ENCODE results near the gene LDLRAD3.

The LDLRAD3 gene

GRCh38 chr11:36015799-36016198 lies 71.9 kb downstream of the LDLRAD3 start:
- DNase-seq (ENCODE audit: low read depth in 2 of 3, low spot score in 1 of 3): no peak

DNA sequence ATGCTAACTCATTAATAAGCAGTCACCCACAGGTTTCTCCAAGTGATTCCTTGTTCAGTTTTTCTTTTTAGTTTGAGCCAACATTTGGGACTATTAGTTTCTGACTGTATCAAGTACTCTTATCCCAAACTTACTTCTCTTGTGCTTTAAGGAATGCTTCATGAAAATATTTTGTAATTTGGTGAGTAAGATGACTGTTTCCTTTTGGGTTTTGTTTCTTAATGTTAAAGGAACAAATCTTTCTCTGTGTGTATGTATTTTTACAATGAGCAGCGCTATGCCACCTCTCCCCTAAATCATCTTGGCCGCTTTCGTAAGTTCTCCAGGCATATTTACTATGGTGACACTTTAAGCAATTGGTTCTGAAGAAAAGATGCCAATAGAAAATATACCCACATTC lies 72.4 kb downstream of the LDLRAD3 start:
- DNase-seq (ENCODE audit: low read depth in 2 of 3, low spot score in 1 of 3): no peak

DNA sequence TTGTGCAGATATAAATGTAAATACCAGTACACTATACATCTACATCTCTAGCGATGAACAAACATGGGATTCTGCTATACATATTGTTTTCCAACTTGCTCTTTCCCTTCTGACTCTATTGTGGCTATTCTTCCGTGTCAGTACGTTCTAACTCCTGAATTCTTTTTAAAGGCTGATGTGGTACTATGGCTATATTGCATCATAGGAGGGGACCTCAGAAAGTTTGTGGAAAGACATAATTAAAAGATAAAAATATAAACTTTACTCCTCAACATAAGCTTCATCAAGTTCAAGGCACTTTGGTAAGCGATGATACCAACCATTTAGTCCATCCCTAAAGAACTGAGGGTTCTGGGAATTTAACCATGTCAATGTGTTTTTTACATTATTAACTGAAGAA lies 72.8 kb downstream of the LDLRAD3 start:
- DNase-seq (ENCODE audit: low read depth in 2 of 3, low spot score in 1 of 3): no peak

DNA sequence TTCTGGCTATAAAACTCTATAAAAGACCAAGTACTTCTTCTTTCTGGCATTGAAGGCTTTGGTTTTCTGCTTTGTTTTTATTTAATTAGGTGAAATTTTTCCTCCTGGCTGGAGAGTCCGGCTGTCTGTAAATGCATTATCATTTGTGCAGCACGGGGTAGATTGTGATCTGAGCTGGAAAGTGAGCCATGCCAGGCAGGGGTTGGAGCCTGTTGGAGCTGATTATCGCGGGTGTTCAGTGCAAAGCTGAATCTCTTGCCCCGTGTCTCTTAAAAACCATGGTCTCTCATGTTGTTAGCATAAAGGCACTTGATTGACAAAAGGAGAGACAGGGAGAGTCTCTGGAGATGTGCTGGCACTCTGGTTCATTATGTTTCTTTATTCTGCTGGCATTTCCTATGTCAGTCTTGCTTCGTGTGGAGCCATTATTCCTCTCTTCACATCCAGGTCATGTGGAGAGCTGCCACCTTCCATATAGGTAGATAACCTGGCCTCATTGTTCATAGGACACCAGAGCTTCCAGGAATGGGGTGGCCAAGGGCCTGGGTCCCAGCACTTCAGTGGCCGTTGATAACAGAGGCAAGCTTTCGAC lies 75.2 kb downstream of the LDLRAD3 start:
- DNase-seq (ENCODE audit: low read depth in 2 of 3, low spot score in 1 of 3): no peak

DNA sequence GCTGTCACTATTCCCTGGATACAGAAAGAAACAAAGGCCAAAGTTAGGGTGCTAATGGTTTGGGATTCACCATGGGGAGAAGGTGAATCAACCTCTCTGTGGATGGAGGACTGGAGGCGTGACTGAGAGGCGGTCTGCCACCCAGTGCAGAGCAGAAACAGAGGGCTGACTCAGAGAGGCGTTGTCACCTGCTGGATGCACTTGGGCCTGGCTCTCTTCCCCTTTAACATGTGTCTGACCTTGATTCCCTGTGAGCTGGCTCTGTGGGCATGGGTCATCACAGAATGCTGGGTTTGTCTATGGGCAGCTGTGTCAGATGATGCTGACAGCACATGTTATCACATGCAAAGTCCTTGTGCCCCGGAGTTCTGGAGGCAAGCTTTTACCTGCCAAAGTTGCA lies 75.9 kb downstream of the LDLRAD3 start:
- DNase-seq (ENCODE audit: low read depth in 2 of 3, low spot score in 1 of 3): no peak

DNA sequence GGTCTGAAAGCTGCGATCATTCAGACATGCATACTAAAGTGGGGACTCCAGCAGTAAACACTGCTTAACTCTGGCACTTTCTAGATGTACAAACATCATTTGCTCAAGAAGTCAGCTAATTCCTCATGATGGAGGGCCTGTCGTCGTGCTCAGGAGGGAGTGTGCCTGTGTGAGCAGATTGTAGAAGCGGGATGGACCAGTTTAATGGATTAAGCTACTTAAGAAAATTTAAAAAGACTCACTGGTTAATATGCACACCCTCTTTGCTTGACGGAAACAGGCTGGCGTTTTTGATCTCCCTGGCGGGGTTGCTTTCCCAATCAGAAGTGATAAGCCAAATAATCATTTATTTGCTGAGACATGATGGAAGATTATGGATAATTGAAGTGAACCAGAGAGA lies 79.0 kb downstream of the LDLRAD3 start:
- no peak for DNase-seq (ENCODE audit: low read depth in 2 of 3, low spot score in 1 of 3)

DNA sequence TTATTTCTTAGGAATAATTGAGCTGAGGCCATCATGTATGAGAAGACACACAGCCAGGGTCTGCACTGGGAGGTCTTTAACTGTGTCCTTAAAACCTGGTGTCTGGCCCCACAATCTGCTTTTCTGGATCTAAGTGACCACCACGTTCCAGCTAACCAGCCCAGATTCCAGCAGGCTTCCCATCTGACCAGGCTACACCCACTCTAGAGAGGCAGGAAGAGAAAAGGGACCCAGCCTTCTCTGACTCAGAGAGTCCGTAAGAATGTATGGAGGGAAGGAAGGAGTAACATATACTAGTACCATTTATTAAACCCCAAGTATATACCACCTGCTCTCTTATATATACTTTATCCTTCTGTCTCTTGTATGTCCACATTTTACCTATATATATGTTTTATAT lies 80.1 kb downstream of the LDLRAD3 start:
- no peak for DNase-seq (ENCODE audit: low read depth in 2 of 3, low spot score in 1 of 3)

GRCh38 chr11:36024716-36025115 lies 80.9 kb downstream of the LDLRAD3 start:
- no peak for DNase-seq (ENCODE audit: low read depth in 2 of 3, low spot score in 1 of 3)

GRCh38 chr11:36026315-36026968 lies 82.6 kb downstream of the LDLRAD3 start:
- no peak for DNase-seq (ENCODE audit: low read depth in 2 of 3, low spot score in 1 of 3)

- no peak for DNase-seq (ENCODE audit: low read depth in 2 of 3, low spot score in 1 of 3)
Measured at GRCh38 chr11:36027731-36028130, 83.9 kb downstream of the LDLRAD3 start.

- DNase-seq (ENCODE audit: low read depth in 2 of 3, low spot score in 1 of 3): no peak
Measured at GRCh38 chr11:36029616-36030015, 85.8 kb downstream of the LDLRAD3 start.

DNA sequence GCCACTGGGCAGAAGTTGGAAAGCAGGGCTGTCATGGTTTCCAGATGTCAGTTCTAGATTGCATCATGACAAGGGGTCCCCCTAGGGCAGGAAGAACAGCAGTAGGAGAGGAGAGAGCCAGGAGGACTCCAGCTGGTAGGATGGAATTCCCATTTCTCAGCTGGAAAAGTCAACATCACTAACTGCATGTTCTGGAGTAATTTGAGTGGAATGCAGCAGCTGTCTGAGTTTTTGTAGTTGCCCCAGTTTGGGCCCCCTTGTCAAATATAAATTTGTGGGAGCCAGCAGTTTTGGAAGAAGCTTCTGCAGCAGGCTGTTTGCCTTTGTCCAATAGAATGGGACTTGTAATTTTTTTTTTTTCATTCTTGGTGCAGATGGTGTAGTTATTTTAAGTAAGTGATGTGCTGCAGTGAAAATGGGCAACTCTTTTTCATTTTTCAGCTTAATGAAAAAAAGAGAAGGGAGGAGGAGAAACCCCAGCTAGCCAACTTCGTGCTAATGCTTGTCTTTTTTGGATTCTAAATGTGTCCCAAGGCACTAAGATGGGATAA lies 86.9 kb downstream of the LDLRAD3 start:
- DNase-seq (ENCODE audit: low read depth in 2 of 3, low spot score in 1 of 3): no peak

GRCh38 chr11:36033082-36033751 lies 89.4 kb downstream of the LDLRAD3 start:
- no peak for DNase-seq (ENCODE audit: low read depth in 2 of 3, low spot score in 1 of 3)

DNA sequence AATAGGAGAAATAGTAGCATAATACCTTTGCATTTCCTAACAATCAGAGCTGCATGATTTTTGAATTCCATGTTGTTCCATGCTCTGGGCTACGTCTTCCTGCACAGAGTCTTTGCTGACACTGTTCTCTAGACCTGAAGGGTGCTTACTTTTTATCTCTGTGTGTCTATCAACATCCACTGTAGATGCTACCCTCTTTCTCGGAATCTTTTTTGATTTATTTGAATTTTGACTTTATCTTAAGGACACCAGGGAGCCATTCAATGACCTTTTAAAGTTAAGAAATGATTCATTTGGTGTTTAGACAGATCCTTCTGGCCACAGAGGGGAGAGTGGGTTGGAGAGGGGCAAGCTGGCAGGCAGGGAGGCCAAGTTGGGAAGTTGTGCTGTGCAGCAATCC lies 90.1 kb downstream of the LDLRAD3 start:
- no peak for DNase-seq (ENCODE audit: low read depth in 2 of 3, low spot score in 1 of 3)

DNA sequence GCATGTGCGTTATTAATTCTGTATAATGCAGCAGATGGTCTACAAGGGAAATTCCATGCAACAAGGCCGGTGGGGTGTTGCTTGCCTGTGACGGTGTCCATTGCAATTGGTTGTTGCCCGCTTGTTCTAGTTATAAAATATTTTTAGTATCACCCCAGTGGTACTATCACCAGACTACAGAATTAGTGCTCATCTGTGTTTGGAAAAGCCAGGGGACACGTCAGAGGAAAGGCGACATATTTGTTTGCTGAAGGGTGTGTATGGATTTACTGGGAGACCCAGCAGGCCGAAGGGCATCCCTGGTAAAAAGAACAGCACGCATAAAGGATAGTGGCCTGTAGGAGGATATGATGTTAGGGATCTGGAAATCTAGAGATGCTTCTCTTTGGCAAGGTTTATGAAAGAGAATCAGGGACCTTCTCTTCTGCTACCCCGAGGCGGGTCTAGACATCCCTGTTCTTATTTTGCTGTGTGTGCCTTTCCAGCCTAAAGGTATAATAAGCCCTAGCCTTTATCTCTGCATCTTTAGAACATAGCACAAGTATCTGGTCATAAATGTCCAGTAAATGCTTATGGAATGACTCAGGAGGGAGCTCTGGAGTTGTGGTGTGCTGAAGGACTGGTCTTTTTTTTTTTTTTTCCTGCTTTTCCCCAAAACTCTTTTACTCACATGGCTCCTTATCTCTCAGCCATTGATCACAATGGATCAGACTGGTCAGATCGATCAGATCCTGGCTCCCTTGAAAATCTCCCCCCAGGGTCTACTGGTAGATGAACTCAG lies 90.9 kb downstream of the LDLRAD3 start:
- DNase-seq (ENCODE audit: low read depth in 2 of 3, low spot score in 1 of 3): no peak

- DNase-seq (ENCODE audit: low read depth in 2 of 3, low spot score in 1 of 3): no peak
Measured at GRCh38 chr11:36035454-36035853, 91.6 kb downstream of the LDLRAD3 start.

DNA sequence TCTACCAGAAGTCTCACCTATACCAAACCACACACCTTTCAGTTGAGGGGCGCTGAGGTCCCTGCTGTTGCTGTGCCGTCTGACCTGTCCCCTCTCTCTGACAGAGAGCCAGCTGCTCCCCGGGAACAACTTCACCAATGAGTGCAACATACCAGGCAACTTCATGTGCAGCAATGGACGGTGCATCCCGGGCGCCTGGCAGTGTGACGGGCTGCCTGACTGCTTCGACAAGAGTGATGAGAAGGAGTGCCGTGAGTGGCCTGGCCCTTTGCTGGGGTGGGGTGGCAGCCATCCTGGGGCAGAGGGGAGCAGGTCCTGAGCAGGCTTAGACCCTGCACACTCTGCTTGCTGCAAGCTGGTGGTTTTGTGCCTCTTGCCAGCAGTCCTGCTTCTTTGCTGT lies 92.1 kb downstream of the LDLRAD3 start:
- DNase-seq (ENCODE audit: low read depth in 2 of 3, low spot score in 1 of 3): no peak

DNA sequence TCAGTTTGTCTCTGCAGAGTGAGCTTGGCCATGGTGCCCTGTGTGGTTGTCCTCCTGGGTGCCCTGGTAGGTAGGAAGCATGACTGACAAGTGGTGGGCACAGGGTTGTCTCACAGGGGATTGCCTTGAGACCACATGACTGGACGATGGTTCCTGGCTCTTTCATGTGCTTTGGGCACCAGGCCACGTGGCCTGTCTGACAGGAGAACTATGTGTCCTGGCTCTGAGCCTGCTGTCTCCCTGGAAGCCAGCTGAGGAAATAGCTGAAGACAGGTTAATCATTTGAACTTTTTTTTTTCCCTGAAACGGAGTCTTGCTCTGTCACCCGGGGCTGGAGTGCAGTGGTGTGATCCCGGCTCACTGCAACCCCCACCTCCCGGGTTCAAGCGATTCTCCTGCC lies 93.2 kb downstream of the LDLRAD3 start:
- no peak for DNase-seq (ENCODE audit: low read depth in 2 of 3, low spot score in 1 of 3)

DNA sequence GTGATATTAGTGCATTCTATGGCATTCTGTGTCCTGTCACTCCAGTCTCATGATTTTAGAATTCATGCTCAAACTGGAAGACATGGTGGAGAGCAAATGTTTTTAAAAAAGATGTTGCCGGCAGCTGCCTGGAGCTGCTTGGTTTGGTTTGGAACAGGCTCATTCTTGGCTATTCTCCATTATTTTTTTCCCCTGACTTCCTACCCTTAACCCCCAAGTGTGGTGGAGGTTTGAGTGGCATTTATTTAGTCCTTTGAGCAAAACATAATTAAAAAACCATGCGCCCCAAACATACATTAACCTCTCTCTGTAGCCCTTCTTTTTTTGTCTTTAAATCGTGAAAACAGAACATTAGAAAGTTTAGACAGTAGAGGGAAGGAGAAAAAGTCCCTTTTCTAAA lies 94.7 kb downstream of the LDLRAD3 start:
- DNase-seq (ENCODE audit: low read depth in 2 of 3, low spot score in 1 of 3): no peak

DNA sequence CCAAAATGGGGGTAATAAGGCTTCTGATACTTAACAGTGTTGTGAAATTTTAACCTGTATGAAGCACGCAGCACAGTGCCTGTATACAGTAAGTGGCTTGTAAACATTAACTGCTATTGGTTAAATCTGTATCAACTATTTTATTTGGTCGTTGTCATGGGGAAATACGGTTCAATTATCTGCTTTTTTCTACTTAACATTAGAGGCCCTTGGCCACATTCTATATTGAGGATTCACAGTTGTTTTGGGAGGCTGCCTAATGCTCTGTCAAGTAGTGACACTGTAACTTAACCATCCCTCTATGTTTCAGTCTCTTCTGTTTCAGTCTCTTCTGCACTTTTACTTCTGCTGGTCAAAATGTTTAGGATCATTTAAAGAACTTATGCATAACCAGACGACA lies 95.6 kb downstream of the LDLRAD3 start:
- DNase-seq (ENCODE audit: low read depth in 2 of 3, low spot score in 1 of 3): no peak

DNA sequence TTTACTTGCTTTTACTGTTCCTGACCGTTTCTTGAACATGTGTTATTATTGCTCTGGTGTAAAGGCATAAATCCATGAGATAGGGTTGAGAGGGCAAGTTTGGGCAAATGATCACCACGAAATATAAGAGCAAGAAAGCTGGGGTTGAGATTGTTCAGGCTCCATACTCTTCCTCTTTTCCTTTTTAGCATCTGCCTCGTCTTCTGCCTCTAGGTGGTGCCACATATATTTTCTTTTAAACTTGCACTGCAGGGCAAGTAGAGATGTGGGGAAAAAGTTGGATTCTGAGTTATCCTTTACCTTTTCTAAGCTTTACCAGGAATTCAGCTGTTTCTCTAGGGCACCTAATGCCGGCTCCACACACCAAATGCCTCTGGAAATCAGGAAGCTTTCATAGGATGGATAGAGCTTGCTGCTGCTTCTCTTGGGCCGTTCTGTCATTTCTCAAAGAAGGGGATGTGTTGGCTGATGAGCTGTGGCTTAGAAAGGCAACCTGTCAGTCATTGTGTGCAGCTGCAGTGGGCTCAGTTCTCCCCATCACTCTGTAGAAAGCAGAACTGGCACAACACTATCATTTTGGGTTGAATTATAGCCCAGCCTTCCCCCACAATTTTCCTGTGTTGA lies 98.2 kb downstream of the LDLRAD3 start:
- DNase-seq (ENCODE audit: low read depth in 2 of 3, low spot score in 1 of 3): no peak

Measured in stimulated activated CD4-positive, alpha-beta T cell treated with anti-CD3 and anti-CD28 coated beads, Interleukin-12 subunit alpha, Interleukin-12 subunit beta, amount 100 ng/mL, for 48 hours (primary cell).